Uterus (tissue), 4 donors: Measurements from ENCODE around the gene GALNT15. TPM values are rescaled to one million over a fixed set of nuclear protein-coding genes. Genes with fewer than 3 reads are reported as not detected.

Source experiments
- DNase-seq, 2 donors: peaks; one replicate each; pipeline ENCODE4 v3.0.0-alpha.2; 2019 to 2020
- H3K27ac ChIP-seq, 2 donors: fragments of 200-600 bp; sonication (generic); 1 replicate in 1 of 2; 2 replicates in 1 of 2; pipeline ENCODE4 v1.5.1; 2016 to 2018
- H3K27me3 ChIP-seq, 2 donors: fragments of 200-600 bp; sonication (generic); one replicate each; pipeline ENCODE4 v1.5.1; 2018 to 2019; ENCODE audit warnings: control low read depth in 1 of 2
- H3K36me3 ChIP-seq, 2 donors: fragments of 200-600 bp; sonication (generic); one replicate each; pipeline ENCODE4 v1.5.1; 2019; ENCODE audit warnings: control low read depth in 1 of 2
- H3K4me1 ChIP-seq, 2 donors: fragments of 200-600 bp; sonication (generic); one replicate each; pipeline ENCODE4 v1.5.1; 2018 to 2019; ENCODE audit warnings: control low read depth in 1 of 2
- H3K4me3 ChIP-seq, 2 donors: fragments of 200-600 bp; sonication (generic); 1 replicate in 1 of 2; 2 replicates in 1 of 2; pipeline ENCODE4 v1.5.1; 2018 to 2019; ENCODE audit warnings: mild to moderate bottlenecking in 1 of 2
- H3K9me3 ChIP-seq, 2 donors: fragments of 200-600 bp; sonication (generic); one replicate each; pipeline ENCODE4 v1.5.1; 2019; ENCODE audit warnings: control low read depth in 1 of 2
- POLR2A ChIP-seq, 2 donors: fragments of 450-650 bp; IDR thresholded peaks; one replicate each; pipeline ENCODE4 v1.6.1; 2016; ENCODE audit warnings: antibody characterized with exemption in 2 of 2, mild to moderate bottlenecking in 1 of 2, moderate library complexity in 1 of 2
- intact Hi-C: fragments of 100-400 bp; cut with DNase I; formaldehyde crosslinking; loops from one replicate; pipeline ENCODE4 v1.15.1; 2023; ENCODE audit warnings: low total_unique reads
- total RNA-seq, 4 donors: library from RNA; depleted of rRNA in 3 of 4; stranded (reverse); fragments of >200 nt in 3 of 4; gene quantifications; one replicate each; pipeline versions ENCODE4 v1.1.0 to v1.2.4, GENCODE V29; 2014 to 2023
- TF ChIP-seq, protein P1 (sequence below), 4 experiments: fragments of 200-600 bp in 2 of 4; fragments of 450-650 bp in 2 of 4; sonication (generic) in 2 of 4; IDR thresholded peaks; one replicate each; pipeline ENCODE4 v1.5.1; 2016 to 2019; ENCODE audit warnings: antibody characterized with exemption in 4 of 4, mild to moderate bottlenecking in 2 of 4, moderate library complexity in 1 of 4
- donor health status: DM: yes; HTN: yes; CAD: no.

GALNT15 gene
- total RNA-seq, 4 donors from 2014 or later, result 6.6 to 85.2 (median 53.3) TPM

GRCh38 chr3:16132928-16133327 is 41.6 kb upstream of the GALNT15 start:
- TF ChIP-seq POLR2A (IDR thresholded peaks at IDR 0.05), result no peak
- TF ChIP-seq, protein P1, sequence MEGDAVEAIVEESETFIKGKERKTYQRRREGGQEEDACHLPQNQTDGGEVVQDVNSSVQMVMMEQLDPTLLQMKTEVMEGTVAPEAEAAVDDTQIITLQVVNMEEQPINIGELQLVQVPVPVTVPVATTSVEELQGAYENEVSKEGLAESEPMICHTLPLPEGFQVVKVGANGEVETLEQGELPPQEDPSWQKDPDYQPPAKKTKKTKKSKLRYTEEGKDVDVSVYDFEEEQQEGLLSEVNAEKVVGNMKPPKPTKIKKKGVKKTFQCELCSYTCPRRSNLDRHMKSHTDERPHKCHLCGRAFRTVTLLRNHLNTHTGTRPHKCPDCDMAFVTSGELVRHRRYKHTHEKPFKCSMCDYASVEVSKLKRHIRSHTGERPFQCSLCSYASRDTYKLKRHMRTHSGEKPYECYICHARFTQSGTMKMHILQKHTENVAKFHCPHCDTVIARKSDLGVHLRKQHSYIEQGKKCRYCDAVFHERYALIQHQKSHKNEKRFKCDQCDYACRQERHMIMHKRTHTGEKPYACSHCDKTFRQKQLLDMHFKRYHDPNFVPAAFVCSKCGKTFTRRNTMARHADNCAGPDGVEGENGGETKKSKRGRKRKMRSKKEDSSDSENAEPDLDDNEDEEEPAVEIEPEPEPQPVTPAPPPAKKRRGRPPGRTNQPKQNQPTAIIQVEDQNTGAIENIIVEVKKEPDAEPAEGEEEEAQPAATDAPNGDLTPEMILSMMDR (IDR thresholded peaks at IDR 0.05), result no peak
- intact Hi-C loops, result no loop called here
- Histone ChIP-seq H3K4me1 (no peaks in the 10 kb centered on the region), H3K36me3 (no peaks in the 10 kb centered on the region), H3K4me3 (no peak overlapping the region), H3K9me3 (no peaks in the 10 kb centered on the region), H3K27me3 (no peaks in the 10 kb centered on the region), H3K27ac (peak overlapping the region; percentile 11 to 36)
- DNase-seq, result peak; percentile 24 to 38

DNA sequence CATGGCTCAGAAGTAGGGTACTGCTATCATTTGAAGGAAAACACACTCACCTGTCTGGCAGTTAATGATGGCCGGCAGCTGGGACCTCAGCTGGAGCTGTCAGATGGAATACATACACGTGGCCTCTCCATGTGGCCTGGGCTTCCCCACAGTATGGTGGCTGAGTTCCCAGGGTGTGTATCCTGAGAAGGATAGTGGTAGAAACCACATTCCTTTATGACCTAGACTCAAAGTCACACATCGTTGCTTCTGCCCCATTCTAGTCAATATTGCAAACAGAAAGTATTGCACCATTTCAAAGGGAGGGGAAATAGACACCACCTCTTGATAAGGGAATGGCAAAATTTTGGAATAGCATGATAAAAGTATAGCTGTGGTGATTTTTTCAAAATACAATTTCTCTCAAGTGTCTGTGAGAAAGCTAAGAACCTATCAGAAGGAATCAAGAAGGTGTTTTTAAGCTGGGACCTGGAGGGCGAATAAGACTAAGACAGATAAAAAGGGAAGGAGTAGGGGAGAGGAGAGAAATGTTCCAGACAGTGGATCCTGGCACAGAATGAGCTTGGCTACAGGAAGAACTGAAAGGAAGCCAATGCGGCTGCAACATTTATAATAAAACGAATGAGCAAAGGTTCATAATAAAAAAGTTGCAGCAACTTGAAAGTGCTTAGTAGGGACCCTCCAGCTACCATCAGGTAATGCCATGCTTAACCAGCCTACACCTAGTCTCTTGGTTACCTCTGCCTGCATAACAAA is 40.1 kb upstream of the GALNT15 start:
- Histone ChIP-seq H3K4me3 (no peak overlapping the region), H3K4me1 (no peaks in the 10 kb centered on the region), H3K27me3 (no peaks in the 10 kb centered on the region), H3K27ac (peak overlapping the region in 1 of 2 donors; percentile 11), H3K9me3 (no peaks in the 10 kb centered on the region), H3K36me3 (no peaks in the 10 kb centered on the region)
- intact Hi-C loops, result no loop called here
- no peak for DNase-seq
- no peak for TF ChIP-seq POLR2A (IDR thresholded peaks at IDR 0.05)
- TF ChIP-seq, protein P1 (IDR thresholded peaks at IDR 0.05), result no peak

DNA sequence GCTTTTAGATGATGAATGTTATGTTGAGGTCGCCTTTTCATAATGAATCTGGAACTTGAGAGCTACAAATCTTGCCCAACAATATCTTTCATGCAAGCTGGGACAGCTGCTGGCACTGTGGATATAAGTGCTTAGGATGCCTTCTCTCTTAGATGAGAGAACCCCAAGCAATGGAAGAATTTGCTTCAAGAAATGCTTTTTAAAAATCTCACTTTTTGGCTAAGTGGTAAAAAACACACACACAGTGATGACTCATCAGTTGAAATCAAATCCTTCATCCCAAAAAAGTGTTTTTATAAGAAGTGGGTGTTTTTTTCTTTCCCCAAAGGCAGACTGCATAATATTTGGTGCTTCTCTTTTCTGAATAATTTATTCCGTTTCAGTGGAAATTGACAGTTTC is 38.4 kb upstream of the GALNT15 start:
- intact Hi-C loops, result no loop called here
- no peaks in the 10 kb centered on the region for H3K4me1 ChIP-seq
- no peak for DNase-seq
- H3K36me3 ChIP-seq, result no peaks in the 10 kb centered on the region
- H3K4me3 ChIP-seq, result no peak overlapping the region
- no peaks in the 10 kb centered on the region for H3K9me3 ChIP-seq
- no peak for TF ChIP-seq POLR2A (IDR thresholded peaks at IDR 0.05)
- TF ChIP-seq, protein P1 (IDR thresholded peaks at IDR 0.05), result no peak
- peak overlapping the region; percentile 72 to 78 for H3K27ac ChIP-seq
- H3K27me3 ChIP-seq, result no peaks in the 10 kb centered on the region

DNA sequence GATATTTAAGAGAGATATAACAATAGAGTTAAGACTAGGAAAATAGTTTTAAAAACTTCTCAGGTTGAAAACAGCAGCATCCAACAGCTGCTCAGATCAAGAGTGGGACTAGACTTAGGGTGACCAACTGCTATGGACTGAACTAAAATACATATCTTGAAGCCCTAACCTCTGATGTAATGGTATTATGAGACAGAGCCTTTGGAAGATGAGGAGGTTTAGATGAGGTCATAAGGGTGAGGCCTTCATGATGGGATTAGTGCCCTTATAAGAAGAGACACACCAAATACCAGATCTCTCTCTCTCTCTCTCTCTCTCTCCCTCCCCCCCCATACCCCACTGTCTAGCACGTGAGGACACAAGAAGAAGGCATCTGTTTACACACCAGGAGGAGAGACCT is 37.4 kb upstream of the GALNT15 start:
- DNase-seq, result no peak
- no peak overlapping the region for H3K4me3 ChIP-seq
- TF ChIP-seq, protein P1 (IDR thresholded peaks at IDR 0.05), result no peak
- no peak for TF ChIP-seq POLR2A (IDR thresholded peaks at IDR 0.05)
- intact Hi-C loops, result no loop called here
- H3K27ac ChIP-seq, result peak overlapping the region; percentile 72 to 78
- no peaks in the 10 kb centered on the region for H3K4me1 ChIP-seq
- no peaks in the 10 kb centered on the region for H3K27me3 ChIP-seq
- H3K36me3 ChIP-seq, result no peaks in the 10 kb centered on the region
- H3K9me3 ChIP-seq, result no peaks in the 10 kb centered on the region

GRCh38 chr3:16137977-16138376 is 36.5 kb upstream of the GALNT15 start:
- intact Hi-C loops, result no loop called here
- H3K9me3 ChIP-seq, result no peaks in the 10 kb centered on the region
- H3K36me3 ChIP-seq, result no peaks in the 10 kb centered on the region
- TF ChIP-seq, protein P1 (IDR thresholded peaks at IDR 0.05), result no peak
- TF ChIP-seq POLR2A (IDR thresholded peaks at IDR 0.05), result no peak
- no peaks in the 10 kb centered on the region for H3K4me1 ChIP-seq
- peak overlapping the region; percentile 72 to 78 for H3K27ac ChIP-seq
- no peak overlapping the region for H3K4me3 ChIP-seq
- DNase-seq, result no peak
- no peaks in the 10 kb centered on the region for H3K27me3 ChIP-seq
